Ectodermal cell (in vitro differentiated cells): ENCODE results near the gene MTG2.

Source experiments
- H3K27ac ChIP-seq: 2 replicates; pipeline ENCODE4 v1.7.0; 2013; ENCODE audit warnings: mild to moderate bottlenecking, low read depth, low read length; ENCODE audit not compliant: insufficient read depth, poor library complexity, severe bottlenecking
- H3K27me3 ChIP-seq: 2 replicates; pipeline ENCODE4 v1.7.0; 2013; ENCODE audit warnings: mild to moderate bottlenecking, low read length; ENCODE audit not compliant: insufficient read depth, control insufficient read depth, poor library complexity, severe bottlenecking
- H3K36me3 ChIP-seq: one replicate; pipeline ENCODE4 v1.7.0; 2013; ENCODE audit warnings: low read length; ENCODE audit not compliant: control insufficient read depth, insufficient read depth
- H3K4me1 ChIP-seq: one replicate; pipeline ENCODE4 v1.7.0; 2013; ENCODE audit warnings: low read length; ENCODE audit not compliant: control insufficient read depth, insufficient read depth
- H3K4me3 ChIP-seq: 2 replicates; pipeline ENCODE4 v1.7.0; 2013; ENCODE audit warnings: low read depth, low read length, control low read depth; ENCODE audit not compliant: insufficient read depth
- H3K9me3 ChIP-seq: 2 replicates; pipeline ENCODE4 v1.7.0; 2013; ENCODE audit warnings: mild to moderate bottlenecking, low read length, moderate library complexity; ENCODE audit not compliant: control insufficient read depth
- WGBS, 2 experiments: methylation state at CpG; one replicate each; pipeline ENCODE4 v1.1.7; 2013; ENCODE audit warnings: missing lambda C conversion rate in 2 of 2; 5-methylcytosine and 5-hydroxymethylcytosine counted together

The MTG2 gene

GRCh38 chr20:62203378-62204030, 20.7 kb downstream of the MTG2 start:
- 89 to 93% methylated on average over 22 of the region's 22 CpGs for WGBS, 2 experiments
- H3K9me3 ChIP-seq = no peaks in the 10 kb centered on the region
- no peak overlapping the region for H3K27ac ChIP-seq

GRCh38 chr20:62205618-62206387, 23.0 kb downstream of the MTG2 start:
- 92 to 95% methylated on average over 38 of the region's 38 CpGs for WGBS, 2 experiments
- H3K36me3 ChIP-seq = no peaks in the 10 kb centered on the region
- H3K27me3 ChIP-seq = no peaks in the 10 kb centered on the region
- no peaks in the 10 kb centered on the region for H3K4me1 ChIP-seq
- no peaks in the 10 kb centered on the region for H3K9me3 ChIP-seq
- no peak overlapping the region for H3K27ac ChIP-seq
- H3K4me3 ChIP-seq = no peak overlapping the region

More at GRCh38 chr20:62203378-62204030, 20.7 kb downstream of the MTG2 start:
- H3K27me3 ChIP-seq = no peaks in the 10 kb centered on the region
- H3K4me3 ChIP-seq = no peak overlapping the region
- H3K36me3 ChIP-seq = peaks cover 9% of the 10 kb centered on the region
- no peaks in the 10 kb centered on the region for H3K4me1 ChIP-seq

DNA sequence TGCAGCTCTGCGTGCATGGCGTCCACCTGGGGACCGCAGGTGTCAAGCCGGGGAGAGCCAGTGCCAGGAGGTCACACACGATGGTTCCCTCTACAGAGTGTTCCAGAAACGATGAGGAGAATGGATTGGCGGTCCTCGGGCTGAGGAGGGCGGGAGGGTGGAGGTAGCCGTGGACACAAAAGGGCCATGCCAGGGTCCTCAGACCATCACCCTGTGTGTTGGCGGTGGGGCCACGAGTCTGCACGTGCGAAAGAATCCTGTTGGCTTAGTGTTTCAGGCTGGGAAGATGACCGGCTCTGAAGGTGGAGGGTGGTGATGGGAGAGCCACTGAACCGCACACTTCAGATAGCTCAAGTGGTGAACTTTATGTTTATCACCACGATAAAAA, 23.6 kb downstream of the MTG2 start:
- Histone ChIP-seq H3K36me3 (no peaks in the 10 kb centered on the region), H3K4me1 (no peaks in the 10 kb centered on the region), H3K27ac (no peak overlapping the region), H3K4me3 (no peak overlapping the region), H3K9me3 (no peaks in the 10 kb centered on the region), H3K27me3 (no peaks in the 10 kb centered on the region)
- WGBS, 2 experiments = 89 to 90% methylated on average over 17 of the region's 17 CpGs

GRCh38 chr20:62208061-62208794, 25.4 kb downstream of the MTG2 start:
- no peaks in the 10 kb centered on the region for H3K27me3 ChIP-seq
- no peak overlapping the region for H3K4me3 ChIP-seq
- WGBS, 2 experiments = 91 to 95% methylated on average over 17 to 19 of the region's 19 CpGs
- H3K36me3 ChIP-seq = no peaks in the 10 kb centered on the region
- no peaks in the 10 kb centered on the region for H3K9me3 ChIP-seq
- H3K27ac ChIP-seq = no peak overlapping the region
- peaks cover 8% of the 10 kb centered on the region for H3K4me1 ChIP-seq

DNA sequence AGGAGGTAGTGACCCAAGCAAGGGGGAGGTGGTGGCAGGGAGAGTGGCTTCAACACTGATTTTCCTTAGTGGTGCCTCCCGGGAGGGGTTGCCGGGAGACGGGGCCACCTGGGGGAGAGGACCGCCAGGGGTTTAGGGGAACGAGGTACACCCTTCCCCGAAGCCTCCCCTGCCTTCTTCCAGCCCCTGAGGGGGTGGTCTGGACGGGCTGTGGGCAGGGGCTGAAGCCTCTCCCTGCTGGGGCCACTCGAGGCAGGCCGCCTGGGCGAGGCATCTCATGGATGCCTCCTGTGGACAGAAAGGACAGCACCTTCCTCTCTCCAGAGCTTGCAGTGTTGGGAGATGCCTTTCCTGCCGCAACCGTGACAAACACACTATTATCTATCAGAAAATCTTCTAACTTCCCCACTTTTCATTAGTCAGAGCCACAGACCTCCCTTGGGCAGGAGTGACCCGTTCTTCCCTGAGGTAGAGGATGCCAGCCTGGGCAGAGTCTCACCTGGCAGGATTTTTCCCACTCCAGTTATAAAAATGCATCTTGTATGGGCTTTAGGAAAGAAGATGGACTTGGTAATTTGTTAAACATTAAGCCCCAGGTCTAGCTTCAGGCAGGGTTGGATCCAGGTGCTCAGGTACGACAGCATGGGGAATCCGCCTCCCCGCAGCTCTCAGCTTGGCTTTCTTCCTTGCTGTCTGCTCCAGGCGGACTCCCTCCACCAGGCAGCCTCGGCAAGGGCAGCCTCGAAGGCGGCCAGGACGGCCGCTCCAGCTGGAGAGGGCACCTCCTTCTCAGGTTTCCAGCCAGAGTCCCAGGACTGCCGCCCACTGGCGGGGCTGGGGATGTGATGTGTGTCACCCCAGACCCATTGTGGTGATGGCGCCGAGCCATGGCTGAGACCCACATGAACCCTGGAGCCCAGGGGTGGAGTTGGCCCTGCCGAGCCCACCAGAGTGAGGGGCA, 26.2 kb downstream of the MTG2 start:
- H3K9me3 ChIP-seq = no peaks in the 10 kb centered on the region
- H3K4me3 ChIP-seq = no peak overlapping the region
- WGBS, 2 experiments = 63 to 64% methylated on average over 27 of the region's 27 CpGs
- no peaks in the 10 kb centered on the region for H3K27me3 ChIP-seq
- no peaks in the 10 kb centered on the region for H3K36me3 ChIP-seq
- peaks cover 8% of the 10 kb centered on the region for H3K4me1 ChIP-seq
- H3K27ac ChIP-seq = no peak overlapping the region

- 82 to 84% methylated on average over 17 of the region's 17 CpGs for WGBS, 2 experiments
- peaks cover 8% of the 10 kb centered on the region for H3K4me1 ChIP-seq
- H3K9me3 ChIP-seq = no peaks in the 10 kb centered on the region
- no peak overlapping the region for H3K4me3 ChIP-seq
- no peaks in the 10 kb centered on the region for H3K36me3 ChIP-seq
- H3K27ac ChIP-seq = no peak overlapping the region
- H3K27me3 ChIP-seq = peaks cover 8% of the 10 kb centered on the region
Measured at GRCh38 chr20:62209850-62210495, 27.1 kb downstream of the MTG2 start.

DNA sequence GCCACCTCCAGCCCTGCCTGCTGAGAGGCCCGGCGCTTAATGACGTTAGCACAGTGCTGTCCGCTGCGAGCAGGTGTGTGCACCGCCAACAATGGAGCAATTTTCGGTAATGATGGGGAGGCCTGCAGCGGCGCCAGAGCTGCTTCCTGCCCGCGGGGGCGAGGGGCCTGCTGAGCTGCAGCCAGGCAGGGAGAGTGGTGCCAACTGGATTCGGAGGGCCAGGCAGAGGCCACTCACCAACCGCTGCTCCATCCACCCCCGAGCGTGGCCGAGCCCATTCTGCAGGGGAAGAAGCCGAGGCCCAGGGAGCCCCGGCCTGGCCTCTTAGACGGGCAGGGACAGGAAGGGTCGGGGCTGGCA, 27.6 kb downstream of the MTG2 start:
- H3K4me1 ChIP-seq = peaks cover 8% of the 10 kb centered on the region
- WGBS, 2 experiments = 89 to 90% methylated on average over 21 of the region's 21 CpGs
- H3K27me3 ChIP-seq = peaks cover 11% of the 10 kb centered on the region
- no peaks in the 10 kb centered on the region for H3K9me3 ChIP-seq
- no peak overlapping the region for H3K27ac ChIP-seq
- H3K36me3 ChIP-seq = no peaks in the 10 kb centered on the region
- H3K4me3 ChIP-seq = no peak overlapping the region

DNA sequence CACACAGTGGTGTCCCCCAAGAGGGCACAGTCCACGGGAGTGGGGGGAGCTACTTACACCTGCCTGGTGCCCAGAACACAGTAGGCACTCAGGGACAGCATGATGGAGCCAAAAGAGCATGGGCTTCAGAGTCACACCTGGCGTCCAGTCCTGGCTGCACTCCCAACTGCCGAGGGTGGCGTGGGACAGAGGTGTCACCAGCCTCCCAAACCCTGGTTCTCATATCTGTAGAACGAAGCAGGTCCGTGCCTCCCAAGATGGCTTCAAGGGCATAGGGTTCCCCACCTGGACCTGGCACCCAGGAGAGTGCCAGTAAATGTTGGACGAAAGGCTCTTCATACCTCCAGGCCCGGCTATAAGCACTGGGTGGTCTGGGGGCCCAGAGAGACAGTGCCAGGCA, 28.4 kb downstream of the MTG2 start:
- H3K27ac ChIP-seq = no peak overlapping the region
- H3K27me3 ChIP-seq = peaks cover 18% of the 10 kb centered on the region
- WGBS, 2 experiments = 94% methylated on average over 8 of the region's 8 CpGs
- H3K36me3 ChIP-seq = no peaks in the 10 kb centered on the region
- H3K4me3 ChIP-seq = no peak overlapping the region
- H3K9me3 ChIP-seq = no peaks in the 10 kb centered on the region
- H3K4me1 ChIP-seq = peaks cover 8% of the 10 kb centered on the region

GRCh38 chr20:62211769-62212288, 29.0 kb downstream of the MTG2 start:
- H3K27ac ChIP-seq = peak overlapping the region; percentile 3
- no peak overlapping the region for H3K4me3 ChIP-seq
- peaks cover 24% of the 10 kb centered on the region for H3K27me3 ChIP-seq
- no peaks in the 10 kb centered on the region for H3K9me3 ChIP-seq
- no peaks in the 10 kb centered on the region for H3K36me3 ChIP-seq
- 81 to 82% methylated on average over 9 of the region's 9 CpGs for WGBS, 2 experiments
- H3K4me1 ChIP-seq = peaks cover 8% of the 10 kb centered on the region
